AML-193 (cell line): ENCODE measurements around the gene DDX17.
"Not testable (repeated sequence)": the region's sequence is repeated elsewhere in the genome, so short reads cannot be mapped to it uniquely, and the experiment has no call there.

Experiments used
- DNase-seq, 2 experiments: peaks; one replicate each; lab custom pipeline; 2025; lab: John Stamatoyannopoulos, UW

Gene DDX17

DNA sequence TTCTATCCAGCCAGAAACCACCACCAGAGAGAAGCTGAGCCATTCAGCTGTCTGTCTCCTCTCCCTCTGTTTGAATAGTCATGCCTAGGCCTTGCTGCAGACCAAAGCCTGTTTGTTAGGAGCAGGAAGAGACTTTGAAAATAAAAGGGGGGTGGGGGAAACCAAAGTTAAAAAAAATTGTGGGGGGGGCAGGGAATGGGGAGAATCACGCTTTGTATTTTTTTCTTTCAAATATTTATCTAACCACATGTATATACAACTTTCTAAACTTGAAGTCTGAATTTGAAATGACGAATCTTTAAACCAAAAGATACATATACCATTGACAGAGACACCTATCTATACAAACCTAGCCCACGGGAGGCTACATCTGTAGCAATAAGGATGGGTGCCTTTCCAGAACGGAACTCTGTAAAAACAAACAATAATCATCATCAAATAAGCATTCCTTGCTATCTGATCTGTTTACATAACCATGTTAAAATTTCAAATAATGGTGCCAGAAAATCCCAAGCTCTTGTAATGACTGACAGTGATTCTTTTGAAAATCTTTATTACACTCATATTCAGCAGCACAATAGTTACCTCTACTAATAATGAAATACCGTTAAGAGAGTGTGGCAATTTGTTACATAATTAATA, 14.3 kb downstream of the DDX17 start:
- no peak for DNase-seq

DNA sequence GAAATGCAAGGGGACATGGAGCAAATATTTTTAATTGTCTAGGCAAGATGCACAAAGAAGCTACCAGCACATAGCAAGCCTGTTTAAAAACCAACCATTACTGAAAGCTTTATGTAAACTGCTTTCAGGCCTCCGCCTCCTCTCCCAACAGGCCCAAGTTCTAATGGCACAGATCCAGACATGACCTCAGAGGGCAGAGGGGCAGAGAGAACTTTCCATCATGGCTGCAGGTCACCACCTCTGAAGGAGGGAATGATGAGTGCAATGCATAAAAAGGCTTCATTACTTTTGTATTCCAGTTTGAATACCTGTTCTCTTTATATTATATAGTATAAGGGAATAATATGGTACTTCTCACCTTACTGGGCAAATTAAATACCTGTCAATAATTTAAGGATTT, 15.2 kb downstream of the DDX17 start:
- no peak for DNase-seq

GRCh38 chr22:38490475-38490874, 15.6 kb downstream of the DDX17 start:
- DNase-seq, result no peak

DNA sequence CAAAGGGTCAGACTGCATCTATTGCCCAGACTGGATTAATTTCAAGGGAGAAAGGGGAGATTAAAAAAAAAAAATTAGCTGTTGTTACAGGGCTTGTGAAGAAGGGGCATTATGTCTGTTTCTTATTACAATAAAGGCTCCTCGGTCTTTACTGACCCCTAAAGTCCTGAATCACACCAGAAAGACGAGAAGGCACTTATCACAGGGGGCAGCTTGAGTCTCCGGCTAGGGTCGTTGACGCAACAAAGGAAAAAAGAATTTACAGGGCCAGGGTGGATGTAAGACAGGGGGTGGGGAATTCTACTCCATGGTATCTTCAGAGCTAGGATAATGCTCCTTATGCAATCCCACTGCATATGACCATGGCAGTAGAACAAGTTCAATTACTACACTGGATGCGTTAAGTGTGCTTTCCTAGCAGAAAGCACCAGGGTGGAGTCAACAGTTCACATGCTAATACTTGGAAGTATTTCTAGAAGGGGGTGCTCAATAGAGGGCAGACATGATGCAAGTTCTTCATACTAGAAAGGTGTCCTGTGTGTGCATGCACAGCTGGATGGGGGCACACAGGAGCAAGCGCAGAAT, 16.5 kb downstream of the DDX17 start:
- no peak for DNase-seq

DNA sequence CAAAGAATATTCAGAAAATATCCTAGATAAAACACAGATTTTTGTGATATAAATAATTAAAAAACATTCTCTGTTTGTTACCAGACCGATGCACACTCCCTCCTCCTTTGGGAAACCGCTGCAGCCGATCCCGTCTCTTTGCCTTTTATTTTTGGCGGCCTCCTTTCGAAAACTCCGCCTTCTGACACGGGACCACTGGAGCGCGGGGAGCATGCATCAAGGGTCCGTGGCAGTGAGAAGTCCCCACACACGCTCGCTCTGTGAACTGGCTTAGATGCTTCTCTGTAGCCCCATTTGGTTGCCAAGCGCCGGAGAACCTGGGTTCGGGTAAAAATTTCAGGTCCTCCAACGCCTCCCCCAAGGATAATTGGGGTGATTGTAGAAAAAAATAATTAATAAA, 17.0 kb downstream of the DDX17 start:
- DNase-seq, result no peak

GRCh38 chr22:38487946-38488345, 18.2 kb downstream of the DDX17 start:
- DNase-seq, result no peak

- DNase-seq, result no peak
Observed at GRCh38 chr22:38485783-38486182, 20.3 kb downstream of the DDX17 start.

DNA sequence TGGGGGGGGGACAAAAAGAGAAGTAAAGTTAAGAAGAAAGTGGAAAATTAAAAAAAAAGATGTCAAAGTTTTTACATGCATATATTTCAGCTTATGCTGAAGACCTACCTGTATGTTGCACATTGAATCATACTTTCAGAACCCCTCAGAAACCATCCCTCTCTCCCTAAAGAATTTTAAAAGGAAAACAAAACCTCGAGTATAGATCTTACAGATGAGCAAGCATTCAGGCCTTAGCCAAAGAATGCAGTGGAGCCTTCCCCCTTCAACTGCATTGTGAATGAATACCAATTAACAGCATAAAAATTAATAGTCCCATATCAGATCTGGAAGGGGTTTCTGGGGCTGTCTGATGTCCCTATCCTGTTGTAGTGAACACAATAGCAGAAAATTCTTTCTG, 21.9 kb downstream of the DDX17 start:
- no peak for DNase-seq

GRCh38 chr22:38482662-38483308, 23.3 kb downstream of the DDX17 start:
- DNase-seq, result no peak

GRCh38 chr22:38481871-38482332, 24.2 kb downstream of the DDX17 start:
- no peak for DNase-seq

DNA sequence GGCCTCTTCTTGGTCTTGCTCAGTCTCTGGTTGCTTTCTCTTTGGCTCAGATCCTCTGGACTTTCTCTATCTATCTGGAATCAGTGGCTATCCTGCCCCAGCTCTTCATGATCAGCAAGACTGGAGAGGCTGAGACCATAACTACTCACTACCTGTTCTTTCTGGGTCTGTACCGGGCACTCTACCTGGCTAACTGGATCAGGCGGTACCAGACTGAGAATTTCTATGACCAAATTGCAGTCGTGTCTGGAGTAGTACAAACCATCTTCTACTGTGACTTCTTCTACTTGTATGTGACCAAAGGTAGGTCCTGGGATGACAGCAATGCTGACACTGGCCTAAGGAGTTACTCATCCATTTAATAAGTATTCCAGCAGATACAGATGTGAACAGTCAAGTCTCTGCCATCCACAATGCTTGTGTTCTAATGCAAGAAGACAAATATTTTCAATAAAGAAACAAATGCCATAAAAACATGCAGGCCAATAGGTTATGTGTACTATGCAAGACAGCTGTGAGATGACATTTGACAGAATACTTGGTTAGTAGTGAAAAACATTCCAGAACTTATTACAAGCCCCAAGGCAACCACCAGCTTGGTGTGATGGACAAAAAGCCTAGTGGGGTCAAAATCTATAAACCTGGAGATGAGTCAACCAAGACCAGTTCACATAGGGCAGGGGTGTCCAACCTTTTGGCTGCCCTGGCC, 24.8 kb downstream of the DDX17 start:
- no peak for DNase-seq

DNA sequence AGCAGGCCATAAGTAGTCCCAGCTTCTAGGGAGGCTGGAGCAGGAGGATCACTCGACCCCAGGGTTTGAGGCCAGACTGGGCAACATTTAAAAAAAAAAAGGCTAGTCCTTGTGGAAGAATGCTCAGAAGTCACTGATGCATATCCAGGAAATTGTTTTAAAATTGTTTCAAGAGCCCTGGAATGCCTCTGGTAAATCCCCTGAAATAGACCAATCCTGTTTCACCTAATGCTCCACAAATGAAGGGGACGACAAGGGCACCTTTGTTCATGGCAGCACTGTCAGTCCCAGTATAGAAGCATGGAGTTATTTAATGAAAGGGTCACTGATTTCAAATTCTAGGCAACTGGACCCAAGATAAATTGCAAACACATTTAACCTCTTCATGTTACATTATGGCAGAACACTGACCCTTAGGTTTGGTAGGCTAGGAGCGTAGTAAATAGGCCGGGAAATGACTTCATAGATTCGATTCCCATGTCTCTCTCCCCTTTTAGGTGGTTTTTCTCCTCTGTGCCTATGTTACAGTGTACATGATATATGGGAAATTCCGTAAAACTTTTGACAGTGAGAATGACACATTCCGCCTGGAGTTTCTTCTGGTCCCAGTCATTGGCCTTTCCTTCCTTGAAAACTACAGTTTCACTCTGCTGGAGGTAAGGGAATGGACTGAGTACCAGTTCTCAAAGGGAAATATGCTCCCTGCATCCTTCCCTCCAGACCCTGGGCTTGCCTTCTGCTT, 26.8 kb downstream of the DDX17 start:
- no peak for DNase-seq

DNA sequence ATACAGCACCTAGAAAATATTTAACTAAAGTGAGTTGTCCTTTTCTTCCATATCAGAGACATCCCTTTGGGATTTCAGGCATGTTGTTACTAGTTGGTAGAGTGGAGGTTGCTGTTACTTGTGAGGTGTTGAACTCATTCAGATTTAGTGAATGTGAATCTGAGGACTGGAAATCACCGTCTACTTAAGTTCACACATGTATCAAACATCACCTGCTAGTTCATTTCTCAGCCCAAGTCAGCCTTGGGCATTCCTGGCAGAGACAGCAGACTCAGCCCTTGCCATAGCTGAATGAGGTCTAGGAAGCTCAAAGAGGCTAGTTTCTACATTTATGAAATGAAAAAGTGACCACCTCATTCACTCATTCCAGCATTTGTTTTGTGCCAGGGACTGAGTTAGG, 28.5 kb downstream of the DDX17 start:
- no peak for DNase-seq

- DNase-seq, result no peak
Observed at GRCh38 chr22:38474003-38474607, 32.0 kb downstream of the DDX17 start.

DNA sequence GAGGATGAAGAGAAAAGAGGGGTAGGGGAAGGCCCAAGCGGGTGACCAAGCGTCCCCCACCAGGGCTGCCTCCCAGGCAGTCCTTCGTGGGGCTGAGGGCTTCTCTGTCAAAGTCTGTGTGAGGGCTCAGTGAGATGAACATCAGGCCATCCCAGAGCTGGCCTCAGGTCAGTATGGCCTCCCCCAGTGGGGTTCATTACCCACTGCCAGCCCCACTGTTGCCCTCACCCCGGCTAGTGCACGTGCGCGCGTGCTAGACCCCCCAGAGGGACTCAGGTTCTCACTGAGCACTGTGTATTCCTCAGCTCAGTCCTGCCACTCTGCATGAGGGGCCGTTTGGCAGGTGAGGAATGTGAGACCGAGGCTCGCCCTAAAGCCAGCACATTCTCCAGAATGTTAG, 34.9 kb downstream of the DDX17 start:
- DNase-seq, result no peak

GRCh38 chr22:38470179-38470578, 35.9 kb downstream of the DDX17 start:
- not testable (repeated sequence) for DNase-seq

DNA sequence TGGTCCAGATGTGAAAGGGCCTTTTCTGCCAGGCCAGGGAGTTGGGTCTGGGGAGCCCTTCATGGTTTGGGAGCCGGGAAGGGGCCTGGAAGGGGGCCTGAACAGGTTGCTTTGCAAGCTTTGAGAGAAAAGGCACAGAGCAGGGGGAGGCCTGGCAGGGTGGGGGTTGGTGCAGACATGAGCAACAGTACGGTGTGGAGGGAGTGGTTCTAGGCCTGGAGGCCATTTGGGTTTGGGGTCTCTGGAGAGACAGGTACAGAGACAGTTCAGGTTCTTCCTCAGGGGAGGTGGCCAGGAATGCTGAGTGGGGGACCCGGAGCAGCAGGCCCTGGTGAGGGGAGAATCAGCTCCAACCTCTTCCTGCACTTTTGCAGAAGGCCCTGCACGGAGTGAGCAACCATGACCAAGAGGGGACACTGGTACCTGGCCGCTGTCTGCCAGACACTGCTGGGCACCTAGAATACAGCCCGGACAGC, 36.8 kb downstream of the DDX17 start:
- DNase-seq, result no peak

- no peak for DNase-seq
Observed at GRCh38 chr22:38468443-38469305, 37.4 kb downstream of the DDX17 start.

GRCh38 chr22:38467904-38468442, 38.1 kb downstream of the DDX17 start, which contains the start of gene KDELR3:
Gene KDELR3 (plus strand): TSS chr22:38468096. CDS start chr22:38468234, 138 bp downstream.
- DNase-seq, result no peak

DNA sequence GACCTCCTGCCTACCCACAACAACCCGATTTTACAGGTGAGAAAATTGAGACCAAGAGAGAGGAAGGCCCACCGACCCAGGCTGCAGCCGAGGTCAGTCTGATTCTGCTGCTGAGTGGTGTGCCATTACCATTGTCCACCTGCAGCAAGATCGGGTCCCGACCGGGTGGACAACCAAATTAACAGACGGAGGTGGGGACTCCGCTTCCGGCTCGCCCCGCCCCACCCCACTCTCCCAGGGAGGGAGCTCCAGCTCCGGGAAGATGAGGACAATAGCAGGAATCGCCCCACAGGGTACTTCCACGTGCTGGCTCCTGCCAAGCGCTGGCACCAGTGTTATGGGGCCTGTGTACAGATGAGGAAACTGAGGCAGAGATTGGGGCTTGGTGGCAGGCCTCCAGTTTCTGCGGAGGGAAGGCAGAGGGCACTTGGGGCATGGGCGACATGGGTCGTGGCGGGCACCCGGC, 38.6 kb downstream of the DDX17 start:
- no peak for DNase-seq
